Upper lobe of left lung (tissue), 4 donors: ENCODE measurements around the gene SH2D4B.

Experiments
- EP300 ChIP-seq, 4 donors: sonication (generic); formaldehyde crosslinking; IDR thresholded peaks; one replicate each; pipeline ENCODE4 v1.5.1; 2017; ENCODE audit warnings: antibody characterized with exemption in 4 of 4, control low read depth in 2 of 4
- POLR2AphosphoS5 ChIP-seq, 2 donors: sonication (generic); formaldehyde crosslinking; IDR thresholded peaks; one replicate each; pipeline ENCODE4 v1.5.1; 2017; ENCODE audit warnings: antibody characterized with exemption in 2 of 2
- TF ChIP-seq, protein P1 (sequence below), 6 experiments: fragments of 450-650 bp in 4 of 6; fragments of 200-600 bp in 2 of 6; sonication (generic) in 2 of 6; IDR thresholded peaks; one replicate each; pipeline ENCODE4 v1.5.1; 2016 to 2019; ENCODE audit warnings: antibody characterized with exemption in 6 of 6

DNA sequence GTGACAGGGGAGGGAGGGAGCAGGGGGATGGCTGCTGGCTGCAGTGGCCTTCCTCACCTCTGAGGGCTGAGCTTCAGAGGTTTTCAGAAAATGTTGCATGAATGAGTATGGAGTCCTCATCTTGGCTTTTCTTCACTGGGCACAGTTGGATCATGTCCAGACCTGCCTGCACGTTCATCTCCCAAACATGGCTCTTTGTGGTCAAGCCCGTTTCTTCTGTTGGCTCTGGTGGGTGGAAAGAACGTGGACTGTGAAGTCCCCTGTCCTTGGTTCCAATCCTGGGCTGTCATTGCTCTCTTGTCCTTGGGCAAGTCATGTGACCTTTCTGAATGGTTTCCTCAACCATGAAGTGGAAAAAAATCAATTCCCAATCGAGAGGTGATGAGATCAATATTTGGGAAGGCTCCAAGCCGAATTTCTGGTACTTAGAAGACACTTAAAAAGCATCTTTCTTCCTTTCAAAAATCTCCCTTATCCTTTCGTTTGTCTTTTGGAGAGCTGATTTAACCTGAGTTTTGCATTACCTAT lies 49.1 kb upstream of the SH2D4B start:
- no peak for TF ChIP-seq EP300 (IDR thresholded peaks at IDR 0.05)
- TF ChIP-seq, protein P1, sequence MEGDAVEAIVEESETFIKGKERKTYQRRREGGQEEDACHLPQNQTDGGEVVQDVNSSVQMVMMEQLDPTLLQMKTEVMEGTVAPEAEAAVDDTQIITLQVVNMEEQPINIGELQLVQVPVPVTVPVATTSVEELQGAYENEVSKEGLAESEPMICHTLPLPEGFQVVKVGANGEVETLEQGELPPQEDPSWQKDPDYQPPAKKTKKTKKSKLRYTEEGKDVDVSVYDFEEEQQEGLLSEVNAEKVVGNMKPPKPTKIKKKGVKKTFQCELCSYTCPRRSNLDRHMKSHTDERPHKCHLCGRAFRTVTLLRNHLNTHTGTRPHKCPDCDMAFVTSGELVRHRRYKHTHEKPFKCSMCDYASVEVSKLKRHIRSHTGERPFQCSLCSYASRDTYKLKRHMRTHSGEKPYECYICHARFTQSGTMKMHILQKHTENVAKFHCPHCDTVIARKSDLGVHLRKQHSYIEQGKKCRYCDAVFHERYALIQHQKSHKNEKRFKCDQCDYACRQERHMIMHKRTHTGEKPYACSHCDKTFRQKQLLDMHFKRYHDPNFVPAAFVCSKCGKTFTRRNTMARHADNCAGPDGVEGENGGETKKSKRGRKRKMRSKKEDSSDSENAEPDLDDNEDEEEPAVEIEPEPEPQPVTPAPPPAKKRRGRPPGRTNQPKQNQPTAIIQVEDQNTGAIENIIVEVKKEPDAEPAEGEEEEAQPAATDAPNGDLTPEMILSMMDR (IDR thresholded peaks at IDR 0.05), result no peak
- no peak for TF ChIP-seq POLR2AphosphoS5 (IDR thresholded peaks at IDR 0.05)
